Caki2 (cell line): ENCODE data around the gene TBC1D17. TPM values are rescaled to one million over a fixed set of nuclear protein-coding genes. Genes with fewer than 3 reads are reported as not detected.

ENCODE experiments used
- DNase-seq: peaks from one replicate; pipeline ENCODE4 v3.0.0-alpha.2; 2015; ENCODE audit warnings: low read depth
- in situ Hi-C: cut with HindIII; loops from 2 replicates; pipeline ENCODE4 v1.10.0; 2016; ENCODE audit warnings: low sequenced_read_pairs, low pct_unique_long_range_greater_than_20kb, mixed read lengths
- total RNA-seq: library from RNA; depleted of rRNA; stranded (reverse); fragments of >200 nt; shearing (Covaris generic); gene quantifications from 2 replicates; pipeline ENCODE4 v1.2.3, GENCODE V29; 2014; ENCODE audit warnings: low replicate concordance; rRNA removed

TBC1D17 gene
- total RNA-seq, 1 experiment from 2014 or later, result 7.1 TPM

DNA sequence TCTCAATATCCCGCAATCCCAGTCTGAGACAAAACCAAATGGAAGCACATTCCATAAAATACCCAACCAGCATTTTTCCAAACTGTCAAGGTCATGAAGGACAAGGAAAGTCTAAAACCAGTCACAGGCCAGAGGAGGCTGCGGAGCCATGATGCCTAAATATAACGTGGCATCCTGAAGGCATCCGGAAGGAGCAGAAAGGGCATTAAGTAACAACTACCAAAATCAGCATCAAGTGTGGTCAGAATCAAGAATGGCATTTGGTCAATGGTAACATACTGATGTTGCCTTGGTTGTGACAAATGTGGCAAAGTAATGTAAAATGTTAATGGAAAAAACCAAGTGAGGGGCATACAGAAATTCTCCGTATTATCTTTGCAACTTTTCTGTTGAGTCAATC lies 48.0 kb downstream of the TBC1D17 start:
- in situ Hi-C loops, result no loop called here

DNA sequence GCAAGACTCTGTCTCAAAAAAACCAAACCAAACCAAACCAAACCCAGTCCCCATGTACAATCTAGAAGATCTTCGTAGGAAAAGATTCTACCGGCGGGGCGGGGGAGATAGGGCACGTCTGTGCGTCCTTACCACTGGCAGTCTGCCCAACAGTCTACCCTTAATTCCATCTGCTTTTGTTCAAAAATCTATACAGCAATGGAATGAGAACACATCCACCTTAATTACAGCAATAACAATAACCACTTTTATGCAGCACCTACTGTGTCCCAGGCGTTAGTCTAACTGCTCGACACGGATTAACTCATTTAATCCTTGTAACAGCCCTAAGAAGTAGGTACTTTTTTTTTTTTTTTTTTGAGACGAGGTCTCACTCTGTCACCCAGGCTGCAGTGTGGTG lies 49.0 kb downstream of the TBC1D17 start:
- no peak for DNase-seq
- in situ Hi-C loops, result no loop called here

More for the DNA sequence above, 48.0 kb downstream of the TBC1D17 start:
- no peak for DNase-seq

DNA sequence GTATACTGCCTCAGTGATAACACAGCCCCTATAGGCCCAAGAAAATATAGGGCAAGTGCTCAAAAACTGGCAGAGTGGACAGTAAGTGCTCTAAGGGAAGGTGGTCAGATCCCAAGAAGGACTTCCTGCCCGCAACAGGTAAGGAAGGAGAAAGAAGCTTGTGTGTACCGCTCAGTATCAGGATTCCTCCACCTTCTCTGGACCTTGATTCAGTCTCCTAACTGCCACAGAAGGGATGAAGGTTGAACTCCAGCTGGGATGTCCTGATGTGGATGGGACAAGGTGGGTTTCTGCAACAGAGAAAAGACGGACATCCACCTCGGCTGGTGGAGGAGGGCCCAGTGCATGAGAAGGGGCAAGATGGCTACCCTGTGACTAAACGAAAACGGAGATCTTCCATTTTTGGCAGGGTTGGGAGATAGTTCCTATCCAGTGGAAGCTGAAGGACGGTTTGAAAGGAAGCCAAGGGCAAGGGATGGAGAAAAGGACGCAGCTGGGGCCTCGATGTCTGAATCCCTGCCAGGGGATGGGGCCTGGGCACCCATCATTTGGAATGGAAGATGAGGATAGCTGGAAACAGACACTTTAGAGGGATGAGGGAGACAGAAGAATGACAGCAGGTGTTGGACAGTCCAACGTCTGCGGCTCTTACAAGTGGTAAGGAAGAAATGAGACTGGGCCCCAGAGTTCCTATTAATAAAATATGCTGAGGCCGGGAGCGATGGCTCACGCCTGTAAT lies 50.2 kb downstream of the TBC1D17 start:
- DNase-seq, result no peak
- in situ Hi-C loops, result no loop called here

DNA sequence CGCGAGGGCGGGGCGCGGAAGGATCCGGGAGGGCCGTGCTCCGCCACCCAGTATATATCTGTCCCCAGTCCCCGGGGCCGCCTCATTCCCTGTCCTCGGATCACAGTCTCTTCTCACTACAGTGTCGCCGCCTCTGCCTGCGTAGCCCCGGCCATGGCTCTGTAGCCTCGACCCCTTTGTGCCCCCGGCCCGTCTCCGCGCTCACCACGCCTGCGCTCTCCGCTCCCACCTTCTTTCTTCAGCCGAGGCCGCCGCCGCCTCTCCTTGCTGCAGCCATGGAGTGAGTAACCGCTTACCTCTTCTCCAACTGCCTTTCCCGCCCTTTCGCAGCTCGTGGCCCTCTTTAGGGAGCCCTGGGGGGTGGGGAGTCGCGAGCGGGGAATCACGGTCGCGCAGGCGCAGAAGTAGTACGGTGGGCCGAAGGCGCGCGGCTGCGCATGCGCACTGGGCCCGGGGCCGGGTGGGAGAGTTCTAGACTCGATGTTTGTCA lies 51.7 kb downstream of the TBC1D17 start, which contains the start of the genes ATF5 and NUP62:
Gene ATF5 (plus strand): TSS at position 85 of the 490 bp plus-strand sequence. CDS start 1,646 bp downstream, outside the sequence.
Gene NUP62 (minus strand): TSS at position 384 of the 490 bp plus-strand sequence. CDS start 19,697 bp downstream, outside the sequence.
- in situ Hi-C loops, result no loop called here
- no peak for DNase-seq

DNA sequence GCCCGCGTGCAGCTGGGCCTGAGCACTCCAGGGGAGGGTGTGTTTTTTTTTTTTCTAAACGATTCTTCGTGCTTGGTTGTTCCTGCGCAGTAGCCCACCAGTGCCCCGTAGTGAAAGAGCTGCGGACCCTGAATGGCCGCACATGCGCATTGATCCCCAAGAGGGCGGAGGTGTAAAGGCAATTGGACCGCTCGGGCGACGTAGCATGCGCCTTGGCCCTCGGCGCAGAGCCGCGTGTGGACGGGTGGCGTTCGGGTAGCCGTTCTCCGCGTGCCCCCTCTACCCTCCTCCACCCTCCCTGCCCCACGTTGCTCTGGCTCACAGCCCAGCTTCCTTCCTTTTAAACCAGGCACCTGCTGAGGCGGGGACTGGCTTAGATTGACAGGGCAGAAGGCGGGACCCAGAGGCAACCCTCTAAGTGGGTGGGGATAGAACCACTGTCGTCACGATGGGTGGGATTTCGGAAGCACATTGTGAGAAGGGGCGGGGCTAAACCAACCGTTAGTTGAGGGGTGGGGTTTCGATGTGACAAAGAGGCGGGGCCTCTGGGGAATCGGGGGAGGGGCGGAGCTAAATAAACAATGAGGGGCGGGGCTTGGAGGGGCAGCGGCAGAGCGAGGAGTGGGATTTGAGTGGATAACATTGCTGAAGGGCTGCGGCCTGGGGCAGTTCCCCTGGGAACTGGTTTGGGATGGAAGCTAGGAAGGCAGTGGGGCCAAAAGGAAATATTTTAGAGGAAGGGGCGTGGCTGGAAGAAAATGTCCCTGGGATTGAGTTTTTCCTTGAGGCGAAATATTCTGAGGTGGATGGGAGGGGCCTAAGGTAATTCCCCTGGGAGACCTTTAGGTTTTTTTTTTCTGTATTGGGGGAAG lies 52.3 kb downstream of the TBC1D17 start:
- in situ Hi-C loops, result no loop called here
- DNase-seq, result peak; percentile 99

DNA sequence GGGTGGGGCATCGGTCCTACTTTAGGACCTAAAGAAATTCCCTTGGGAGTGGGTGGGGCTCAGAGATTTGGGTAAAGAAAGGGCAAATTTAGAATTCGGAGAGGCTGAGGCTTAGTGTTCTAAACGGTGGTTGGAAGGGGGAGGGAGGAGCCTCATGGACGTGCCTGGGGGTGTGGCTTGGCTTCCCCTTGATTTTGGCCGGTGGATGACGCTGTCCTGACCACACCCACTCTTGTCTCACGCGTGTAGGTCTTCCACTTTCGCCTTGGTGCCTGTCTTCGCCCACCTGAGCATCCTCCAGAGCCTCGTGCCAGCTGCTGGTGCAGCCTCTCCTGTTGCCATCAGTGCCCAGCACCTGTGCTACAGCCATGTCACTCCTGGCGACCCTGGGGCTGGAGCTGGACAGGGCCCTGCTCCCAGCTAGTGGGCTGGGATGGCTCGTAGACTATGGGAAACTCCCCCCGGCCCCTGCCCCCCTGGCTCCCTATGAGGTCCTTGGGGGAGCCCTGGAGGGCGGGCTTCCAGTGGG lies 53.0 kb downstream of the TBC1D17 start:
- in situ Hi-C loops, result no loop called here
- DNase-seq, result no peak

DNA sequence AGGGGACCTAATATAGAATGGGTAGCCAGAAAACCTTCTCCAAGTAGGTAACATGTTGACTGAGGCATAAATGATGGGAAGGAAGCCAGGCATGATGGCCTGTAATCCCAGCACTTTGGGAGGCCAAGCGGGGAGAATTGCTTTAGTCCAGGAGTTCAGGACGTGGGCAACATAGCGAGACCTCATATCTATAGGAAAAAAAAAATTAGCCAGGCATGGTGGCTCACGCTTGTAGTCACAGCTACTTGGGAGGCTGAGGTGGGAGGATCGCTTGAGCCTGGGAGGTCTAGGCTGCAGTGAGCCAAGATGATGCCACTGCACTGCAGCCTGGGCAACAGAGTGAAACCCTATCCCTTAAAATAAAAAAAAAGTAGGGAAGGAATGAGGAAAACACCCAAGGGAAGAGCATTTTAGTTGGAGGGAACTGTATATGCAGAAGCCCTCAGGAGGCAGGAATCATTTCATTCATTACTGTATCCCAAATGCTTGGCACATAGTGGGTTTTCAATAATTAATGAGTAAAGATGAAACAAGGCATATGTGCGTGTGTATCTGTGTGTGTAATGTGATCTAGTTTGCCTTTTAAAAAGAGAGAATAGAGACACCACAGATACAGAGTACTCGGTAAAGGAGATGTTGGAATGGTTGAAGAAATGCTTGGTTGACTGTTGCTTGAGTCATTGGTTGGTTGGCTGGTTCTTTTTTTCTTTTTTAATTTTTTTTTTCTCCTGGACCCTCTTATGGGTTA lies 54.0 kb downstream of the TBC1D17 start:
- in situ Hi-C loops, result no loop called here
- DNase-seq, result no peak

DNA sequence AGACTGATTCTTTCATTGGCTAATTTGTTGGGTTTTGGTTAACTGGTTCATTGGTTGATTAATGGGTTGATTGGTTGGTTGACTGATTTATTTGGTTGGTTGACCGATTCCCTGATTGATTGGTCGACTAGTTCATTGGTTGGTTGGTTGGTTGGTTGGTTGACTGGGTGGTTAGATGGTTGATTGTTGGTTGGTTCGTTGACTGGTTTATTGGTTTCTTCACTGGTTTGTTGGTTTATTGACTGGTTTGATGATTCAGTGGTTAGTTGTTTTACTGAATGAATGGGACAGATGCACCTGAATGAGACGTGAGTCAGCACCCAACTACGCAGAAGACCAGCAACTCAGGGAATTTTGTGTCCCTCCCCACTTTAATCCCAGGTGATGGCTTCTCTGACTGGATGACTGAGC lies 54.5 kb downstream of the TBC1D17 start:
- in situ Hi-C loops, result no loop called here

DNA sequence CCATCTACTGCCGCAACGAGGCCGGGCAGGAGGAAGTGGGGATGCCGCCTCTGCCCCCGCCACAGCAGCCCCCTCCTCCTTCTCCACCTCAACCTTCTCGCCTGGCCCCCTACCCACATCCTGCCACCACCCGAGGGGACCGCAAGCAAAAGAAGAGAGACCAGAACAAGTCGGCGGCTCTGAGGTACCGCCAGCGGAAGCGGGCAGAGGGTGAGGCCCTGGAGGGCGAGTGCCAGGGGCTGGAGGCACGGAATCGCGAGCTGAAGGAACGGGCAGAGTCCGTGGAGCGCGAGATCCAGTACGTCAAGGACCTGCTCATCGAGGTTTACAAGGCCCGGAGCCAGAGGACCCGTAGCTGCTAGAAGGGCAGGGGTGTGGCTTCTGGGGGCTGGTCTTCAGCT lies 55.2 kb downstream of the TBC1D17 start:
- in situ Hi-C loops, result no loop called here
- DNase-seq, result no peak

More for the DNA sequence above, 54.5 kb downstream of the TBC1D17 start:
- peak; percentile 96 for DNase-seq

DNA sequence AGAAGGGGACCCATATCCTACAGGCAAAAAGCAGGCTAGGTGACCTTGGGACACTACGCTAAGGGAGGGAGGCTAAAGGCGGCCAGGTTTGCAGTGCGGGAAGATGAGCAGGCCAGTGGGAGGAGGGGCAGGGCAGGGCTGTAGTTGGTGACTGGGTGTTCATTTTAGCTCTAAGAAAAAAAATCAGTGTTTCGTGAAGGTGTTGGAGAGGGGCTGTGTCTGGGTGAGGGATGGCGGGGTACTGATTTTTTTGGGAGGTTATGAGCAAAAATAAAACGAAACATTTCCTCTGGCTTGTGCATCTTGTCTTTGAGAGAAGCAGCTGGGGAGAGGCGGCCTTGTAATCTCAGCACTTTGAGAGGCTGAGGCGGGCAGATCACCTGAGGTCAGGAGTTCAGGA lies 56.1 kb downstream of the TBC1D17 start:
- in situ Hi-C loops, result no loop called here
- DNase-seq, result no peak

DNA sequence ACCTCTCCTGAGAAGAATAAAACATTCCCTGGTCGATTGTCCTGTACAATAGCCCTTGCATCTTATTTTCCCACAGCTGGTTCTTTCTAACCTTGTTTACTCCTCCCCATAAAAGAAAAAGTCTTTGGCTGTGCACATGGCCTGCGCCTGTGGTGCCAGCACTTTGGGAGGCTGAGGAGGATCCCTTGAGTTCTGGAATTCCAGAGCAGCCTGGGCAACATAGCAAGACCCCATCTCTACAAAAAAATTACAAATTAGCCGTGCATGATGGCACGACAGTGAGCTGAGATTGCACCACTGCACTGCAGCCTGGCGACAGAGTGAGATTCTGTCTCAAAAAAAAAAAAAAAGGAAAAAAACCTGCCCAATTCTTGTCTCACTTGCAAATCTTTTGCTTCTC lies 59.0 kb downstream of the TBC1D17 start:
- DNase-seq, result no peak
- in situ Hi-C loops, result no loop called here

DNA sequence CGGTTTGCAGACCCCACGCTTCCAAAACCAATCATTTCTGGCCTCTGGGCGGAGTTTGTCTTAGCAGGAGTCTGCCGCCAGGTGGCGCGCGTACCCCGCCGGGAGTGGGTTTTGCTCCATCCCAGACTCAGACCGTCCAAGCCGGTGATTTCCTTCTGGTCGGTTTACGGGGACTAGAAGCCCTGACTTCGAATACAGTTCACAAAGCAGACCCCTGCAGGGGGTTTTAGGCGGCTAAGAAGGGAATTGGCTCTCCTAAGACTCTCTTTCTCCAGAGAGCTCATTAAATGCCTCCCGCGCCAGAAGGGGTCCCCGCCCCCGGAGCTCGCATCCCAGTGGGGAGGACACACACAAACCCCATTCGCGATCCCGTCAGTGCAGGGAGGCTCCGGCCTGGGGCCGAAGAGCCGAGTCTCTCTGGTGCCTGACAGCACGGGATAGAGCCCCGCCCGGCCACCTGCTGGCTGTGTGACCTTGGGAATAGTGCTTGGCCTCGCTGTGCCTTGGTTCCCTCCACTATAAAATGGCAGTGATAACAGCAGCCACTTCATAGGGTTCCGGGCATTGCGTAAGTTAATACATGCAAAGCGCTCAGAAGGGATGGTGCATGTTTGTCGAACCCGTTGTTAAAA lies 60.4 kb downstream of the TBC1D17 start:
- in situ Hi-C loops, result no loop called here
- peak; percentile 66 for DNase-seq

Other genes with a start within 250 kb of the TBC1D17 start
- 140 and 190 TPM in 2 replicates for gene RRAS, start 237.6 kb upstream of the TBC1D17 start, total RNA-seq
- 18.5 and 28.2 TPM in 2 replicates for gene SCAF1, start 235.5 kb upstream of the TBC1D17 start, total RNA-seq
- 116 and 227 TPM in 2 replicates for gene IRF3, start 211.8 kb upstream of the TBC1D17 start, total RNA-seq
- gene BCL2L12, start 211.8 kb upstream of the TBC1D17 start, total RNA-seq, result 3.0 TPM in 1 of 2 replicates, not detected in the other
- gene PRMT1, start 200.4 kb upstream of the TBC1D17 start, total RNA-seq, result 432 and 563 TPM in 2 replicates
- 1.1 and 3.2 TPM in 2 replicates for gene ADM5, start 188.1 kb upstream of the TBC1D17 start, total RNA-seq
- 21.2 and 26.7 TPM in 2 replicates for gene CPT1C, start 186.6 kb upstream of the TBC1D17 start, total RNA-seq
- not detected in 2 replicates for gene TSKS, start 114.4 kb upstream of the TBC1D17 start, total RNA-seq
- gene AP2A1, start 110.7 kb upstream of the TBC1D17 start, total RNA-seq, result 290 and 317 TPM in 2 replicates
- gene FUZ, start 64.4 kb upstream of the TBC1D17 start, total RNA-seq, result 50.1 and 84.7 TPM in 2 replicates
- gene MED25, start 59.4 kb upstream of the TBC1D17 start, total RNA-seq, result 27.0 and 34.7 TPM in 2 replicates
- 126 and 143 TPM in 2 replicates for gene PTOV1, start 26.5 kb upstream of the TBC1D17 start, total RNA-seq
- gene PNKP, start 10.1 kb upstream of the TBC1D17 start, total RNA-seq, result 61.9 and 99.6 TPM in 2 replicates
- gene AKT1S1, start 347 bp upstream of the TBC1D17 start, total RNA-seq, result 8.0 and 12.9 TPM in 2 replicates
- 8.9 and 9.5 TPM in 2 replicates for gene IL4I1, start 19.2 kb downstream of the TBC1D17 start, total RNA-seq
- gene ATF5, start 51.5 kb downstream of the TBC1D17 start, total RNA-seq, result 9.6 TPM in 2 replicates
- 96.7 and 102 TPM in 2 replicates for gene NUP62, start 51.8 kb downstream of the TBC1D17 start, total RNA-seq
- gene SIGLEC11, start 83.5 kb downstream of the TBC1D17 start, total RNA-seq, result not detected in 2 replicates
- gene VRK3, start 147.7 kb downstream of the TBC1D17 start, total RNA-seq, result 44.2 and 50.6 TPM in 2 replicates
- gene ZNF473, start 148.3 kb downstream of the TBC1D17 start, total RNA-seq, result 6.8 and 10.8 TPM in 2 replicates